ENCODE measurements around the gene HACD2.

Gene HACD2

GRCh38 chr3:123597561-123597960 lies 12.7 kb upstream of the HACD2 start:
- TF ChIP-seq CTCF (IDR thresholded peaks at IDR 0.05) = no peak
- Histone ChIP-seq H3K4me3 (ENCODE audit: low read depth in 1 of 2, low read length in 1 of 2) (no peak overlapping the region), H3K27ac (no peak overlapping the region), H3K4me1 (ENCODE audit: control insufficient read depth in 1 of 2, insufficient read depth in 1 of 2, low read depth in 1 of 2, low read length in 1 of 2) (no peaks in the 10 kb centered on the region), H3K36me3 (no peaks in the 10 kb centered on the region), H3K9me3 (no peaks in the 10 kb centered on the region), H3K27me3 (no peaks in the 10 kb centered on the region)

- no peak for TF ChIP-seq CTCF (IDR thresholded peaks at IDR 0.05)
- Histone ChIP-seq H3K4me3 (ENCODE audit: low read depth in 1 of 2, low read length in 1 of 2) (no peak overlapping the region), H3K27ac (no peak overlapping the region), H3K36me3 (no peaks in the 10 kb centered on the region), H3K9me3 (no peaks in the 10 kb centered on the region), H3K27me3 (no peaks in the 10 kb centered on the region), H3K4me1 (ENCODE audit: control insufficient read depth in 1 of 2, insufficient read depth in 1 of 2, low read depth in 1 of 2, low read length in 1 of 2) (no peaks in the 10 kb centered on the region)
These were observed 10.7 kb upstream of the HACD2 start for GRCh38 chr3:123595396-123596180.

- H3K27ac ChIP-seq = no peak overlapping the region
- no peak overlapping the region for H3K4me3 ChIP-seq (ENCODE audit: low read depth in 1 of 2, low read length in 1 of 2)
- no peaks in the 10 kb centered on the region for H3K27me3 ChIP-seq
- no peak for TF ChIP-seq CTCF (IDR thresholded peaks at IDR 0.05)
- H3K4me1 ChIP-seq (ENCODE audit: control insufficient read depth in 1 of 2, insufficient read depth in 1 of 2, low read depth in 1 of 2, low read length in 1 of 2) = no peaks in the 10 kb centered on the region
- no peaks in the 10 kb centered on the region for H3K36me3 ChIP-seq
- no peaks in the 10 kb centered on the region for H3K9me3 ChIP-seq
These were observed 8.5 kb upstream of the HACD2 start for GRCh38 chr3:123593381-123593780.

GRCh38 chr3:123590685-123591450 lies 6.0 kb upstream of the HACD2 start:
- no peaks in the 10 kb centered on the region for H3K36me3 ChIP-seq
- H3K4me3 ChIP-seq (ENCODE audit: low read depth in 1 of 2, low read length in 1 of 2) = no peak overlapping the region
- TF ChIP-seq CTCF (IDR thresholded peaks at IDR 0.05) = no peak
- peaks cover 6 to 7% of the 10 kb centered on the region in 2 experiments for H3K4me1 ChIP-seq (ENCODE audit: control insufficient read depth in 1 of 2, insufficient read depth in 1 of 2, low read depth in 1 of 2, low read length in 1 of 2)
- no peaks in the 10 kb centered on the region for H3K27me3 ChIP-seq
- H3K9me3 ChIP-seq = no peaks in the 10 kb centered on the region
- H3K27ac ChIP-seq = no peak overlapping the region

GRCh38 chr3:123587401-123587800 lies 2.5 kb upstream of the HACD2 start:
- Histone ChIP-seq H3K4me3 (ENCODE audit: low read depth in 1 of 2, low read length in 1 of 2) (no peak overlapping the region), H3K9me3 (no peaks in the 10 kb centered on the region), H3K36me3 (no peaks in the 10 kb centered on the region), H3K27ac (no peak overlapping the region), H3K27me3 (peaks cover 17% of the 10 kb centered on the region), H3K4me1 (ENCODE audit: control insufficient read depth in 1 of 2, insufficient read depth in 1 of 2, low read depth in 1 of 2, low read length in 1 of 2) (peaks cover 16 to 19% of the 10 kb centered on the region in 2 experiments)
- no peak for TF ChIP-seq CTCF (IDR thresholded peaks at IDR 0.05)

All from neutrophil (primary cell).